Heart left ventricle (tissue), 13 donors: ENCODE data around the gene PHACTR3.

Experiments
- POLR2A ChIP-seq, 2 donors: fragments of 450-650 bp; IDR thresholded peaks; one replicate each; pipeline ENCODE4 v1.6.1; 2017; ENCODE audit warnings: antibody characterized with exemption in 2 of 2, mild to moderate bottlenecking in 2 of 2, moderate library complexity in 2 of 2
- TF ChIP-seq, protein P1 (sequence below), 12 donors: fragments of 200-600 bp; sonication (generic) in 4 of 12; IDR thresholded peaks; one replicate each; pipeline versions ENCODE4 v1.5.0 to v1.8.0; 2018 to 2022; ENCODE audit warnings: antibody characterized with exemption in 12 of 12, mild to moderate bottlenecking in 5 of 12
- donor health status: ischemic (EF 13 %, LVEDD 7.1; RV severe dilation, severe dysfunction).
- donor health status: DM: no; HTN: yes; CAD: no.
- donor health status: DM: no; HTN: no; CAD: no.
- donor health status: ischemic (EF 25% LVEDD 6.9; RV normal size, moderate dysfunction).
- donor health status: ischemic (EF 25% LVEDD 5.7; RV mildly dilated, moderate dysfunction).
- donor health status: ischemic (EF 35%, LVEDD 5.7; RV mildly dilated, moderate dysfunction).
- donor health status: nonischemic (EF 11% LVEDD 7.7; RV severe dilation, severe dysfunction).
- donor health status: DM: yes; HTN: yes; CAD: no.
- donor health status: PGD.
- donor health status: ischemic (EF 29% LVEDD 5.4; RV normal size, mild dysfunction).
- donor health status: nonischemic (EF 23%, LVEDD 6.1; RV moderate dilation, normal function).

DNA sequence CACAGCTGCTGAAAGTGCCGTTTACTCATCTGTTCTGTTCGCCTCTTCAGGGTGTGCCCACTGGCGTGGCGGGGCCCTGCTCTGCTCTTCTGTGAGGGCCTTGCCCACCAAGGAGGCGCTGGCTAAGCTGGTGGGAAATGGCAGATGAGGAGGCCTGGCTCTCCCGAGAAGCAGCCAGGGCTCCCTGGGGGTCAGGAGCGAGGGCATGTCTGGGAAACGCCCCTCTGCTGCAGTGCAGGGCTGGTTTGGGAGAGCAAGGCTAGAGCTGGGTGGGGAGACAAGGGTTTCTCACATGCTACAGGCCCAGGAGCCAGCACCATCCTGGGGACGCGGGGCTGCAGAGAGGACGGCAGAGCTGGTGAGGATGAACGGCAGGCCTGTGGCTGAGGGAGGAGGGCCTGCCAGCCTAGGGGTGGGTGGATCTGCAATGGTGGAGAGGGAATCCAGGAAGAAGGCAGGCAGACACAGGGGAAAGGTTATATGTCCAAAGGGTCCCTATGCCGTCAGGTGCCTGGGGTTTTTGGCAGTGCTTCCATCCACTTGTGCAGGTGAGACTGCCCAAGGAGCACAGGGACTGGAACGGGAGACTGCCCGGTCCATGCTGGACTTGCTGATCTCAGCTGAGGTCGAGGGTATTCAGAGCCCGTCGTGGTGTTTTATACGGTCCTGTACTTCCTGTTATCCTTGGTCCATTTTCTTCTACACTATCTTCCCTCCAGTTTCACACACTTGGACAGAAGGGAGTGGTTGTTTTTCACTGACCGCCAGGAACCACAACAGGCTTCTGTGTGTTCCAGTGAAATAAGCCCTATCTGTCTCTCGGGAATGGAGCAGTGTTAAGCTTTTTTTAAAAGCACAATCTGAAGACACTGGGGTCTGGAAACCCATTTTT, 209.9 kb downstream of the PHACTR3 start:
- TF ChIP-seq, protein P1, sequence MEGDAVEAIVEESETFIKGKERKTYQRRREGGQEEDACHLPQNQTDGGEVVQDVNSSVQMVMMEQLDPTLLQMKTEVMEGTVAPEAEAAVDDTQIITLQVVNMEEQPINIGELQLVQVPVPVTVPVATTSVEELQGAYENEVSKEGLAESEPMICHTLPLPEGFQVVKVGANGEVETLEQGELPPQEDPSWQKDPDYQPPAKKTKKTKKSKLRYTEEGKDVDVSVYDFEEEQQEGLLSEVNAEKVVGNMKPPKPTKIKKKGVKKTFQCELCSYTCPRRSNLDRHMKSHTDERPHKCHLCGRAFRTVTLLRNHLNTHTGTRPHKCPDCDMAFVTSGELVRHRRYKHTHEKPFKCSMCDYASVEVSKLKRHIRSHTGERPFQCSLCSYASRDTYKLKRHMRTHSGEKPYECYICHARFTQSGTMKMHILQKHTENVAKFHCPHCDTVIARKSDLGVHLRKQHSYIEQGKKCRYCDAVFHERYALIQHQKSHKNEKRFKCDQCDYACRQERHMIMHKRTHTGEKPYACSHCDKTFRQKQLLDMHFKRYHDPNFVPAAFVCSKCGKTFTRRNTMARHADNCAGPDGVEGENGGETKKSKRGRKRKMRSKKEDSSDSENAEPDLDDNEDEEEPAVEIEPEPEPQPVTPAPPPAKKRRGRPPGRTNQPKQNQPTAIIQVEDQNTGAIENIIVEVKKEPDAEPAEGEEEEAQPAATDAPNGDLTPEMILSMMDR (IDR thresholded peaks at IDR 0.05): no peak
- no peak for TF ChIP-seq POLR2A (IDR thresholded peaks at IDR 0.05)
